Measurements from ENCODE around the gene HMGB2. TPM values are rescaled to one million over a fixed set of nuclear protein-coding genes. Genes with fewer than 3 reads are reported as not detected.

HMGB2 gene
- total RNA-seq, 3 donors from 2014 or later, result 48.2 to 66.2 (median 58.0) TPM

DNA sequence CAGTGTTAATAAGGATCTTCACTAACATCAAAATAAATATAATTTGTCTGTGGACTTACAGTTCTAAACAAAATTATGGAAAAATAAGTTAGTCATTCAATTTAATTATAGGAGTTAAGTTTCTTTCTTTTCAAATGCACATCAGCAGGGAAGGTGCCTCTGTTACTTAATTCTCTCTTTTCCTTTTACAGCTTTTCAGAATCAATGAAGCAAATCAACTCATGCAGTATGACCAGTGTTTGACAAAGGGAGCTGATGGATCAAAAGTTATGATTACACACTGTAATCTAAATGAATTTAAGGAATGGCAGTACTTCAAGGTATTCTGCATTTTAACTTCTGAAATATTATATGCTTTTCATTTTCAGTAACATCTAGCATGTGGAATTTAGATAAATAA, 15.9 kb downstream of the HMGB2 start:
- no peak for DNase-seq (ENCODE audit: low spot score in 2 of 2)
- no peak overlapping the region for H3K4me3 ChIP-seq
- H3K27me3 ChIP-seq, result no peaks in the 10 kb centered on the region
- no peaks in the 10 kb centered on the region for H3K36me3 ChIP-seq
- TF ChIP-seq, protein P1, sequence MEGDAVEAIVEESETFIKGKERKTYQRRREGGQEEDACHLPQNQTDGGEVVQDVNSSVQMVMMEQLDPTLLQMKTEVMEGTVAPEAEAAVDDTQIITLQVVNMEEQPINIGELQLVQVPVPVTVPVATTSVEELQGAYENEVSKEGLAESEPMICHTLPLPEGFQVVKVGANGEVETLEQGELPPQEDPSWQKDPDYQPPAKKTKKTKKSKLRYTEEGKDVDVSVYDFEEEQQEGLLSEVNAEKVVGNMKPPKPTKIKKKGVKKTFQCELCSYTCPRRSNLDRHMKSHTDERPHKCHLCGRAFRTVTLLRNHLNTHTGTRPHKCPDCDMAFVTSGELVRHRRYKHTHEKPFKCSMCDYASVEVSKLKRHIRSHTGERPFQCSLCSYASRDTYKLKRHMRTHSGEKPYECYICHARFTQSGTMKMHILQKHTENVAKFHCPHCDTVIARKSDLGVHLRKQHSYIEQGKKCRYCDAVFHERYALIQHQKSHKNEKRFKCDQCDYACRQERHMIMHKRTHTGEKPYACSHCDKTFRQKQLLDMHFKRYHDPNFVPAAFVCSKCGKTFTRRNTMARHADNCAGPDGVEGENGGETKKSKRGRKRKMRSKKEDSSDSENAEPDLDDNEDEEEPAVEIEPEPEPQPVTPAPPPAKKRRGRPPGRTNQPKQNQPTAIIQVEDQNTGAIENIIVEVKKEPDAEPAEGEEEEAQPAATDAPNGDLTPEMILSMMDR (IDR thresholded peaks at IDR 0.05), result no peak
- no peak for TF ChIP-seq POLR2AphosphoS5 (IDR thresholded peaks at IDR 0.05)
- TF ChIP-seq POLR2A (IDR thresholded peaks at IDR 0.05), result no peak
- H3K27ac ChIP-seq, result no peak overlapping the region
- no peaks in the 10 kb centered on the region for H3K9me3 ChIP-seq
- no peaks in the 10 kb centered on the region for H3K4me1 ChIP-seq
- intact Hi-C loops (cut with DNase I; ENCODE audit: low total_unique reads), result no loop called here

DNA sequence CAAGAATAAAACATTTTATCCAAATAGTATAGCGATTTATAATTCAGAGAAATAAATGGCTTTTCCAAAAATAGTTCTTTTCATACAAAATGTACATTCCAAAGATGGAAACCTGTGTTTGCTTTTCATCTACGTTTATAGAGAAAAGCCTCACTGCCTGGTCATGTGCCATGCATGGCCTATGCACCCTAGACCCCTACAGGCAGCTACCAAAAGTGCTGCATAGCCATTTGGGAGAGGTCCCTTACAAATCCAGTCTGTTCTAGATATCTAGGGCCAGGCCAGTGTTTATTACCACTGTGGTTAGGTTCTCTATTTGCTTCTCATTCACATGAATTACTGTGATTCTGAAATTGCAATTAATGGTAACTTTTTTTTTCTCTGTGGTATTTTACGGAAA, 17.2 kb downstream of the HMGB2 start:
- DNase-seq (ENCODE audit: low spot score in 2 of 2), result no peak
- no peak for TF ChIP-seq POLR2AphosphoS5 (IDR thresholded peaks at IDR 0.05)
- TF ChIP-seq, protein P1 (IDR thresholded peaks at IDR 0.05), result no peak
- TF ChIP-seq POLR2A (IDR thresholded peaks at IDR 0.05), result no peak
- no peaks in the 10 kb centered on the region for H3K27me3 ChIP-seq
- H3K36me3 ChIP-seq, result no peaks in the 10 kb centered on the region
- intact Hi-C loops (cut with DNase I; ENCODE audit: low total_unique reads), result no loop called here
- no peak overlapping the region for H3K27ac ChIP-seq
- no peaks in the 10 kb centered on the region for H3K9me3 ChIP-seq
- H3K4me3 ChIP-seq, result no peak overlapping the region
- no peaks in the 10 kb centered on the region for H3K4me1 ChIP-seq

DNA sequence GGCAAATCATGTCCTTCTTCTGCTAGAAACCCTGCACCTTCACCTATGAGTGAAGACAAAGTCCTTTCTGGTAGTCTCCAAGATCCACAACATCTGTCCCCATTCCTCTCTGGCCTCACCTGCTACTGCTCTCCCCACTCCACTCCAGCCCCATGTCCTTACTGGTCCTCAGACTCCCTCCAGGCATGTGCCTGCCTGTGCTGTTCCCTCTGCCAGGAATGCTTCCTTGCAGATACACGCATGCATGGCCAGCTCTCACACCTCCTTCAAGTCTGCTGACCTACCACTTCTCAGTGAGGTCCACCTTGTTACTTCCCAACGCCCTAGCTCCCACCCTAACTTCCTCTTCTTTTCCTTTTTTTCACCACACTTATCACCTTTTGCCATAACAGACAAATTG, 18.1 kb downstream of the HMGB2 start:
- H3K27ac ChIP-seq, result no peak overlapping the region
- DNase-seq (ENCODE audit: low spot score in 2 of 2), result no peak
- H3K36me3 ChIP-seq, result no peaks in the 10 kb centered on the region
- H3K4me3 ChIP-seq, result no peak overlapping the region
- intact Hi-C loops (cut with DNase I; ENCODE audit: low total_unique reads), result no loop called here
- H3K9me3 ChIP-seq, result no peaks in the 10 kb centered on the region
- no peaks in the 10 kb centered on the region for H3K27me3 ChIP-seq
- TF ChIP-seq POLR2AphosphoS5 (IDR thresholded peaks at IDR 0.05) (no peak), POLR2A (IDR thresholded peaks at IDR 0.05) (no peak)
- TF ChIP-seq, protein P1 (IDR thresholded peaks at IDR 0.05), result no peak
- no peaks in the 10 kb centered on the region for H3K4me1 ChIP-seq

DNA sequence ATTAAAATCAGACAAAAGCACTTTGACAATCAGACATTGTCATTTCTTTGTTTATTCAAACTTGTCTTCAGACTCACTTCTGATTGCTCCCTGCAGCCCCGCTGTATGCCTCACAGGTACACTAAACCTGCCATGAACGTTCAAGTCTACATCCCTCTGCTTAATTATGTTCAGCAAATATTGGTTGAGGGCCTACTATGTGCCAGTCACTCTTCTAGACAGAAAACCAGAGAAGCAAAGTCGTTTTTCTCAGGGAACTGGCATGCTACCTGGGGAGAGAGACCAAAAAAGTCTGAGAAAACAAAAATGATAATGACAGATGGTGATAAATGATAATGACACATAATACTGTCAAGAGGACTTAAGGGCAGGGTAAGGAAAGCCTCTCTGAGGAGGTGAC, 19.4 kb downstream of the HMGB2 start:
- DNase-seq (ENCODE audit: low spot score in 2 of 2), result no peak
- no peaks in the 10 kb centered on the region for H3K4me1 ChIP-seq
- H3K9me3 ChIP-seq, result no peaks in the 10 kb centered on the region
- no peak overlapping the region for H3K27ac ChIP-seq
- H3K4me3 ChIP-seq, result no peak overlapping the region
- no peaks in the 10 kb centered on the region for H3K36me3 ChIP-seq
- no peaks in the 10 kb centered on the region for H3K27me3 ChIP-seq
- intact Hi-C loops (cut with DNase I; ENCODE audit: low total_unique reads), result no loop called here
- TF ChIP-seq POLR2A (IDR thresholded peaks at IDR 0.05) (no peak), POLR2AphosphoS5 (IDR thresholded peaks at IDR 0.05) (no peak)
- TF ChIP-seq, protein P1 (IDR thresholded peaks at IDR 0.05), result no peak

DNA sequence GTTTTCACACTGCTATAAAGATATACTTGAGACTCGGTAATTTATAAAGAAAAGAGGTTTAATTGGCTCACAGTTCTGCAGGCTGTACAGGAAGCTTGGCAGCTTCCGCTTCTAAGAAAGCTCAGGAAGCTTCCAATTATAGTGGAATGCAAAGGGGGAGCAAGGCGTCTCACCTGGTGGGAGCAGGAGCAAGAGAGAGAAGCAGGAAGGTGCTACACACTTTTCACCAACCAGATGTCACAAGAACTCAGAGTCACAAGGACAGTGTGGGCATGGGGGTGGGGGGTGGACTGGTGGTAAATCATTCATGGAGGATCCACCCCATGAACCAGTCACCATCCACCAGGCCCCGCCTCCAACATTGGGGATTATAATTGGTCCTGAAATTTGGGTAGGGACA, 22.8 kb downstream of the HMGB2 start:
- intact Hi-C loops (cut with DNase I; ENCODE audit: low total_unique reads), result no loop called here
- Histone ChIP-seq H3K9me3 (no peaks in the 10 kb centered on the region), H3K27me3 (no peaks in the 10 kb centered on the region), H3K4me3 (no peak overlapping the region), H3K36me3 (no peaks in the 10 kb centered on the region), H3K4me1 (no peaks in the 10 kb centered on the region), H3K27ac (no peak overlapping the region)
- TF ChIP-seq POLR2AphosphoS5 (IDR thresholded peaks at IDR 0.05), result no peak
- no peak for TF ChIP-seq POLR2A (IDR thresholded peaks at IDR 0.05)
- TF ChIP-seq, protein P1 (IDR thresholded peaks at IDR 0.05), result no peak
- DNase-seq (ENCODE audit: low spot score in 2 of 2), result no peak
